T-helper 2 cell treated with Interferon-gamma antibody and Interleukin-4, amounts not matched to agents 5 μg/mL and 100 μg/mL, for 36 hours (primary cell): ENCODE results near the gene COL4A3.

Experiments used
- DNase-seq: peaks from one replicate; pipeline ENCODE4 v3.0.0; 2021; ENCODE audit warnings: low spot score
- H3K27ac Mint-ChIP-seq: one replicate; pipeline ENCODE4 v1.8.0; 2021; ENCODE audit warnings: mild to moderate bottlenecking, mixed read lengths
- H3K27me3 Mint-ChIP-seq: one replicate; pipeline ENCODE4 v1.8.0; 2021; ENCODE audit warnings: low read depth, mixed read lengths
- H3K36me3 Mint-ChIP-seq: one replicate; pipeline ENCODE4 v1.8.0; 2021; ENCODE audit warnings: low read depth, mixed read lengths
- H3K4me1 Mint-ChIP-seq: one replicate; pipeline ENCODE4 v1.8.0; 2021; ENCODE audit warnings: low read depth, mixed read lengths
- H3K4me3 Mint-ChIP-seq: one replicate; pipeline ENCODE4 v1.8.0; 2022; ENCODE audit warnings: mild to moderate bottlenecking, moderate library complexity, mixed read lengths
- H3K9me3 Mint-ChIP-seq: one replicate; pipeline ENCODE4 v1.8.0; 2021; ENCODE audit warnings: mixed read lengths

The COL4A3 gene

DNA sequence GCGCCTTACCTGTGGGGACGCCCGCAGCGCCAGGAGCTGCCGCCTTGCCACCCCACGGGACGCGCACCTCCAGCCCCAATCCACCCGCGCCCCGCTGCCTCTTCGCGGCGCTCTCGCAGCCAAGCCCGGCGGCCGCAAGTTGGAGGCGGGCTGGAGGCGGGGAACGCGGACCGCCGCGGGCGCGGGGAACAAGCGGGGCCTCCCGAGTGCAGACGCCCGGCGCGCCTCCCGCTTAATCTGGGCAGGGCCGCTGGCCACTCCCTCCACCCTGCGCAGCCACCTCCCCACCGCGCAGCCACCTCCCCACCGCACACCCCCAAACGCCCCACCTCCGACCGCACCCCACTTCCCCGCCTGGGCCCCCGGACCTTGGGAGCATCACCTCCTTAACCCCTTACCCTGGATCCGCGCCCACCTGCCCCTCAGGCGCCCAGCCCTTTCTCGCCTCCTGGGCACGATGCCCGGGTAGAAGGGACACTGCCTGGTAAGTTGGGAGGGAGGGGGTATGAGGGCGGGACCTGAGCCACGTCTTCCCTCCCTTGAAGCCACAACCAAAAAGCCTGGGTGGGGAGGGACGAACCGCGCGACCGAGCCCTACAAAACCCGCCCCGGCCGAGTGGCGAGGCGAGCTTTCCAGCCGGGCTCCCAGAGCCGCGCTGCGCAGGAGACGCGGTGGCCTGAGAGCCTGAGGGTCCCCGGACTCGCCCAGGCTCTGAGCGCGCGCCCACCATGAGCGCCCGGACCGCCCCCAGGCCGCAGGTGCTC lies at the start of gene COL4A3, which contains the start of gene COL4A4:
TSS of gene COL4A3 (plus strand) at position 627 of the 765 bp plus-strand sequence. CDS start at position 730, 103 bp downstream.
TSS of gene COL4A4 (minus strand) at position 208 of the 765 bp plus-strand sequence. CDS start 16,722 bp downstream, outside the sequence.
- Mint-ChIP-seq H3K27me3 (peaks cover 69% of the 10 kb centered on the region), H3K4me1 (peaks cover 4% of the 10 kb centered on the region), H3K4me3 (peak within 1 kb of the TSS; percentile 71)

DNA sequence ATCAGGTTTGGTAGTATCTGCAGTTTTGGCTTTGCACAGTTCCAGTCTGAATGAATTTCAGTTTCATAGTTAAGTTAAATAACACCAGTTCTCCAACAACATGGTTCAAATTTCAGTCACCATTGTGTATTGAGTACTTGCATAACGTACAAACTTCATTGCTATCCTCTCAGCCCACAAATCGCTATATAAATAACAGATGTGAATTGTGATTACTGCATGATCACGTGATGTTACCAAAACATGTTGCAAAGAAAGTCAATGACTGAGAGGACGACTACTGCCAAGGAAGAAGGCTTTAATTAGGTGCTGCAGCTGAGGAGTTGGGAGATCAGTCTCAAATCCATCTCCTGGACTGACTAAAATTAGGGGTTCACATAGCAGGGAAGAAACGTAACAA lies 48.7 kb upstream of the COL4A3 start:
- H3K9me3 Mint-ChIP-seq: no peaks in the 10 kb centered on the region
- H3K27me3 Mint-ChIP-seq: peaks cover 14% of the 10 kb centered on the region
- no peak overlapping the region for H3K27ac Mint-ChIP-seq
- no peak for DNase-seq
- no peaks in the 10 kb centered on the region for H3K36me3 Mint-ChIP-seq
- H3K4me3 Mint-ChIP-seq: no peak overlapping the region
- H3K4me1 Mint-ChIP-seq: no peaks in the 10 kb centered on the region

More for the DNA sequence above, at the start of gene COL4A3, which contains the start of gene COL4A4:
- Mint-ChIP-seq H3K27ac (no peak within 1 kb of the TSS), H3K36me3 (no peaks in the 10 kb centered on the region), H3K9me3 (no peaks in the 10 kb centered on the region)
- DNase-seq: no peak

DNA sequence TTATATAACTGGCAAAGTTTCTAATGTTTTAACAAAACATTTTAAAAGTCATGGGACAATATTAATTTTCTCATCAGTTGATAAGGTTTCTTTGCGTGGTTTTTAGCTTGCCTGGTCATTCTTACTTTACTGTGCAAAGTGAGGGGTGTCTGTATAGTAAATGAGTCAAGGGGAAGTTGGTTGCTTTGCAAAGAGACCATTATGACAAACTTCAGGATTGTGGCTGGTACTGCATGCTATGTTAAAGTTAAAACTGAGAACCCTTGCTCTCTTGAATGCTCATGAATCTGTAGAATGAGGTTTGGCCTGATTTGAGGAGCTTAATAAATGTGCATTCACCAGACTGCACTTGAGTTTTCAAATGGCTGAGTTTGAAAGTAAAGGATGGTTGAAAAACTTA lies 47.4 kb upstream of the COL4A3 start:
- no peaks in the 10 kb centered on the region for H3K4me1 Mint-ChIP-seq
- peaks cover 14% of the 10 kb centered on the region for H3K27me3 Mint-ChIP-seq
- H3K36me3 Mint-ChIP-seq: no peaks in the 10 kb centered on the region
- no peak overlapping the region for H3K27ac Mint-ChIP-seq
- no peak for DNase-seq
- no peak overlapping the region for H3K4me3 Mint-ChIP-seq
- H3K9me3 Mint-ChIP-seq: no peaks in the 10 kb centered on the region

DNA sequence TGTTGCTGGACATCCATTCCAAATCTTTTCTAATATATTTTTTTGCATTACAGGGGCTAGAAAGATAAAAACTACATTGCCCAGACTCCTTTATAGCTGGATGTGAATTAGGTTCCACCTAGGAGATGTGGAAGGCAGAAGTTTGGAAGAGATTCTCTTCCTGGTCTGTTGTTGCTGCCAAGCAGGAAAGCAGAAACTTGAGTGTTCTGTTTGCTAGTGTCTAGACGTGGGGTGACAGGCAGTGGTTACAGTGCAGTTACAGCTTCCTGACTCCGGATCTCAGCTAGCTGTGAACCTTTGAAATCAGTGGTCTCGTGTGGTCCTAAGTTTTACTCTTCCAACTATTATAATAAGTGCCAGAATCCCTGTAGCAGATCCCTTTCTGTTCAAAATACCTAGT lies 46.6 kb upstream of the COL4A3 start:
- Mint-ChIP-seq H3K4me1 (no peaks in the 10 kb centered on the region), H3K27me3 (peaks cover 14% of the 10 kb centered on the region), H3K4me3 (no peak overlapping the region), H3K9me3 (no peaks in the 10 kb centered on the region), H3K36me3 (no peaks in the 10 kb centered on the region), H3K27ac (no peak overlapping the region)
- DNase-seq: no peak

DNA sequence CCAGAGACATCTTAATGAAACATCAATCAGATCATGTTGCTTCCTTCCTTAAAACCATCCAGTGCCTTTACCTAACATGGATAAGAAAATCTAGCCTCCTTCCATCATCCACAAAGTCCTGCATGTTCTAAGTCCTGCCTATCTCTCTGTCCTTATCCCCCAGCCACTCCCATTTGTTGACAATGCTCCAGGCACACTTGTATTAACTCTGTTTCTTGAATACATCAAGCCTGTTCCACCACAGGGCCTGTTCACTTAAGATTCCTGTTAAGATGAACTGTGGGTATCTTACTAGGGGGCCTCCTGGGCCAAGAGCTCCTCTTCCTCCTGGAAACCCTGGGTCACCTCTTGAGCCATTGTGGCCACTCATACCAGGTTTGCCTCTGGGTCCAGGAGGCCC lies 46.1 kb upstream of the COL4A3 start:
- Mint-ChIP-seq H3K9me3 (no peaks in the 10 kb centered on the region), H3K4me1 (no peaks in the 10 kb centered on the region), H3K27me3 (peaks cover 14% of the 10 kb centered on the region), H3K27ac (no peak overlapping the region), H3K36me3 (no peaks in the 10 kb centered on the region), H3K4me3 (no peak overlapping the region)
- DNase-seq: no peak

DNA sequence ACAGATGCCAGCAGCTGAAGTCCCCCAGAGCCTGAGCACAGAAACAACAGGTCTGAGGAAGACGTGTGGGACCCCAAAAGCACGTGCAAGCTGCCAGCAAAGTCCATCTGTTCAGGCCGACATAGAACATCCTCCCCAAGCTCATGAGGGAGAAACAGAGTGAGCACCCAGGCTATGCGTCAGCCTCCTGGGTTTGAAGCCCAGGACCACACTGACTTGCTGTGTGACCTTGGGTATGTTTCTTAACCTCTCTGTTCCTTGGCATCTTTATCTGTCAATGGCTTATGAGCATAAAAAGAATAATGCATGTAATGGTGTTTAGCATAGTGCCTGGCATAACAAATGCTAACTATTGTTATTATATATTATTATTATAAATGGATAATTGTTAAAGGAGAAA lies 40.7 kb upstream of the COL4A3 start:
- no peak overlapping the region for H3K27ac Mint-ChIP-seq
- no peaks in the 10 kb centered on the region for H3K36me3 Mint-ChIP-seq
- H3K4me1 Mint-ChIP-seq: no peaks in the 10 kb centered on the region
- H3K4me3 Mint-ChIP-seq: no peak overlapping the region
- peaks cover 10% of the 10 kb centered on the region for H3K27me3 Mint-ChIP-seq
- H3K9me3 Mint-ChIP-seq: no peaks in the 10 kb centered on the region
- no peak for DNase-seq

DNA sequence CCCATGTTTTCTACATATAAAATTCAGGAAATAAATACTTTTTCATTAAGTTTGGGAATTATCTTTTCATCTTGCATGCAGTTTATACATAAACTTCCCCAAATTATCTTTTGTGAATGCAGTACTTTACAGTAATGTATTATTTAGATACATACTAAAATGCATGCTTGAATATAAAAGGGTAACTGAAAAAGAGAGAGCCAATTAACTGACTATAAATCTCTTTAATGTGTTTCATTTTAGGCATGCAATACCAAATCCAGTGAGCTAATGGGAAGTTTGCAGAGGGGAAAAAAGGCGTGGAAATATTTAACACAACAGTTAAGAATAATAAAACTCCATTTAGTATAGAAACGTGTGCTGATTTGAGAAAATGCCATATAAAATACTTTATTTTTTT lies 39.6 kb upstream of the COL4A3 start:
- H3K27me3 Mint-ChIP-seq: peaks cover 10% of the 10 kb centered on the region
- H3K27ac Mint-ChIP-seq: no peak overlapping the region
- no peaks in the 10 kb centered on the region for H3K4me1 Mint-ChIP-seq
- H3K36me3 Mint-ChIP-seq: no peaks in the 10 kb centered on the region
- H3K9me3 Mint-ChIP-seq: no peaks in the 10 kb centered on the region
- H3K4me3 Mint-ChIP-seq: no peak overlapping the region
- no peak for DNase-seq

DNA sequence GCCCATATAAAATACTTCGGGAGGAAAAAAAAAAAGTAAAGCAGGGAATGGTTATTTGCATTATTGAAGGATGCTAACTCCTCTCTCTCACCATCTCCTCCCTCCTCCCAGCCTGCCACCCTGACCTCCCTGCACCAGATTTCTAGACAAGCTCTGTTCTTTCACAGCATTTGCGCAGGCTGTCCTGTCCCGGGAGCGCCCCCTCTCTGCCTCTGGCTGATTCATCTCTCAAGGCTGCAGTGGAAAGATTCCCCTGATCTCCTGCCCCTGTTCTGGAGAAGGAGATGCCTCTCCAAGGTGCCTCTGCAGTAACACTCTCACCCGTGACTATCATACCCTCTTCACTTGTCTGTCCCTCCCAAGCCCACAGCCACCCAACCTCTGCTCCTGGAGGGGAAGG lies 38.9 kb upstream of the COL4A3 start:
- H3K9me3 Mint-ChIP-seq: no peaks in the 10 kb centered on the region
- H3K4me1 Mint-ChIP-seq: no peaks in the 10 kb centered on the region
- H3K27me3 Mint-ChIP-seq: peaks cover 12% of the 10 kb centered on the region
- no peaks in the 10 kb centered on the region for H3K36me3 Mint-ChIP-seq
- no peak for DNase-seq
- no peak overlapping the region for H3K27ac Mint-ChIP-seq
- no peak overlapping the region for H3K4me3 Mint-ChIP-seq

DNA sequence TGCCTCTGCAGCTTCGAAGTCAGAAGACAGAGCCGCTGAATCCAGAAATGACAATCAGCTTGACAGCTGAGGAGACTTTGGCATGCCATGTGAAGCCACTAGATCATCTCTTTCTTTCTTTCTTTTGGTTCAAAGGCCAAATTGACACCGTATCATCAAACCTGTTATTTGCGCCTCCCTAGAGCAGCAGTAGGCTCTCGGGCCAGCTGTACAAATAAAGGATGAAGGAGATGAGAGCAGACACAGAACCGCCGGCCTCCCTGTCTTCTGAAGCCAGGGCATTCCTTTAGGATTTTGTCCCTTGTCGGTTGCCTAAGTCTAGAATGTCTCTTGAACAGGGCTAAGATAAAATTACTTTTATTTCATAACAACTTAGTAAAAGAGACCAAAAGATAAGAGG lies 37.2 kb upstream of the COL4A3 start:
- Mint-ChIP-seq H3K36me3 (no peaks in the 10 kb centered on the region), H3K9me3 (no peaks in the 10 kb centered on the region), H3K27me3 (peaks cover 12% of the 10 kb centered on the region), H3K4me1 (no peaks in the 10 kb centered on the region), H3K4me3 (no peak overlapping the region), H3K27ac (no peak overlapping the region)
- DNase-seq: no peak

DNA sequence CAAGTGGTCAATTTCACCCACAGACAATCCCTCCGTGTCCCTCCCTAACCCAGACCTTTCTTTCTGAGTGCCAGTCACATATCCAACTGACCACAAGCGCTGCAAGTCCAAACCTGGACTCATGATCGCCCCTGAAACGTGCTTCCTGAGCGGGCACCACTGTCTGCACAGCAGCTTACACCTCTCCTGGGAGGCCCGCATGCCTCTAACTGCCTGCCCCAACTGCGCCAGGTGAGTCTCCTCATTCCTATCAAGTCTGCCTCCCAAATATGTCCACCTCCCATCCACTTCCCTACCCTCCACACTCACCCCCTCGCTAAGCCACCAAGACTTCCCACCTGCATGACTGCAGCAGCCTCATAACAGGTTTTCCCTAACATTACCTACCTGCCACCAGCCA lies 33.8 kb upstream of the COL4A3 start:
- H3K27ac Mint-ChIP-seq: no peak overlapping the region
- H3K27me3 Mint-ChIP-seq: peaks cover 12% of the 10 kb centered on the region
- H3K36me3 Mint-ChIP-seq: no peaks in the 10 kb centered on the region
- no peaks in the 10 kb centered on the region for H3K4me1 Mint-ChIP-seq
- H3K9me3 Mint-ChIP-seq: no peaks in the 10 kb centered on the region
- no peak overlapping the region for H3K4me3 Mint-ChIP-seq
- DNase-seq: no peak

DNA sequence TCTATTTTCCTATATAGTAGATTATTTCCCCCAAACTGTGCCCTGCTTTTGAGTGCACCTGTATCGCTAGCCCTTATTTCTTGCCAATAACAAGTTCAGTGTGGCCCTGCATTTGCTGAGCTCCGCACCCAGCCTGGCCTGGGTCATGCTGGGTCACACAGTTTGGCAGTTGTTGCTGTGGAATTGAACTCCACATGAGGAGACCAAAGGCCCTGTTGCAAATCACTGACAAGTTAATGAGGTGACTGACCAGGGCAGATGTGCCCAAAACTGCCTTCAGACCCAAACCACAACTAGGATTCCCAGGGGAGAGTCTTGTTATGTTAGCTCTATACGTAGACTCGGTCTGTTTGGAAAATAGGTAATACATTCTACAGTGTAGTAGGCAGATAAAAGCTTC lies 31.4 kb upstream of the COL4A3 start:
- no peaks in the 10 kb centered on the region for H3K9me3 Mint-ChIP-seq
- H3K4me1 Mint-ChIP-seq: no peaks in the 10 kb centered on the region
- H3K27me3 Mint-ChIP-seq: peaks cover 10% of the 10 kb centered on the region
- H3K27ac Mint-ChIP-seq: no peak overlapping the region
- DNase-seq: no peak
- no peaks in the 10 kb centered on the region for H3K36me3 Mint-ChIP-seq
- H3K4me3 Mint-ChIP-seq: no peak overlapping the region

DNA sequence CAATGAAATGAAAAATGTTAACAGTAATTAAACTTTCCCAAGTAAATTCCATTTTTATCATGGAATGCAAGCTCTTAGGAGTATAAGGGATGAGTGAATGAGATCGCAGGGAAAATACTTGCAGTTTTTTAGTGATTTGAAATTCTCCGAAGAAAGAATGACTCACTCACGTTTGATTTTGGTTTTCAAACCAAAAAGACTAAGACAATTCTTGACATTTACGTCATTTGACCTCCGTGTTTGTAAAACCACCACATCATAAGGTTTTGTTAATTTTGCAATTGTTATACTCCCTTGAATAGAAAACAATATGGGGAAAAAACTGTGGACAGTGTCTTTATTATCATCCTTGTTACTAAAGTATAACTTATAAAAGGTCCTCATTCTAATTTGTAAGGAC lies 29.8 kb upstream of the COL4A3 start:
- H3K36me3 Mint-ChIP-seq: no peaks in the 10 kb centered on the region
- H3K4me1 Mint-ChIP-seq: no peaks in the 10 kb centered on the region
- no peak overlapping the region for H3K27ac Mint-ChIP-seq
- H3K9me3 Mint-ChIP-seq: no peaks in the 10 kb centered on the region
- DNase-seq: no peak
- H3K4me3 Mint-ChIP-seq: no peak overlapping the region
- peaks cover 5% of the 10 kb centered on the region for H3K27me3 Mint-ChIP-seq

DNA sequence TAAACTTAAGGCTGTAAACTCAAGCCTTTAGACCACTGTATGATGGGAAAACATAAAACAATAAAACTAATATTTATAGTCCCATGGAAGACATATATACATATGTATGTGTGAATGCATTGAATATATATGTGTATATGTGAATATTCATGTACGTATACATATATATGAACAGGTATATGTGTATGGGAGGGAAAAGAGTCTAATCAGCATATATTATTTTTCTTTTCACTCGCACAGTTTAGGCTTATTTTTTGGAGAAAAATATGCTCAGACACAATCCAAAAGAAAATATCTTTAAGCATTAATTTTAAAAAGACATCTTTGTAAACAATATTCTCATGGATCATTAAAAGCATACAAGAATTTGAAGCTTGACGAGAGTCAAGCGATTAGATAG lies 23.1 kb upstream of the COL4A3 start:
- H3K9me3 Mint-ChIP-seq: no peaks in the 10 kb centered on the region
- no peaks in the 10 kb centered on the region for H3K4me1 Mint-ChIP-seq
- H3K4me3 Mint-ChIP-seq: no peak overlapping the region
- peaks cover 3% of the 10 kb centered on the region for H3K27me3 Mint-ChIP-seq
- no peak overlapping the region for H3K27ac Mint-ChIP-seq
- no peaks in the 10 kb centered on the region for H3K36me3 Mint-ChIP-seq
- no peak for DNase-seq

DNA sequence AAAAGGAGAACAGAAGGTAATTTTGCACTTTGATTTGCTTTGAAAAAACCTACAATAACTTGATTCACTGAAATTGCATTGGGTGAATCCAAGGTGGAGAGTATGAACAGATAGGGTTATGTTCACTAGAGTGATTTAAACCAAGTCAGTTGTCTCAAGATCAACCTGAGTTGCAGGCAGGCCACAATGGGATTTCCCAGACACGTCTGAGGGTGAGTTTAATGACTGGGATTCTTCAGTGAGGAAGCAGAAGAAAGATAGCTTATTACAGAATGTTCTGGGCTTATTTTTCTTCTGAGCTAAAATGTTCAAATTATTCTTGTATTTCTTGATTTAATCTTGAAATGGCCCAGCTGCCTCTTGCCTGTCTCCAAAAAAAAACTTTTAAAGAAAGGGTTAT lies 20.5 kb upstream of the COL4A3 start:
- Mint-ChIP-seq H3K4me1 (no peaks in the 10 kb centered on the region), H3K4me3 (no peak overlapping the region), H3K27ac (no peak overlapping the region), H3K36me3 (no peaks in the 10 kb centered on the region), H3K9me3 (no peaks in the 10 kb centered on the region), H3K27me3 (peaks cover 3% of the 10 kb centered on the region)
- DNase-seq: no peak

DNA sequence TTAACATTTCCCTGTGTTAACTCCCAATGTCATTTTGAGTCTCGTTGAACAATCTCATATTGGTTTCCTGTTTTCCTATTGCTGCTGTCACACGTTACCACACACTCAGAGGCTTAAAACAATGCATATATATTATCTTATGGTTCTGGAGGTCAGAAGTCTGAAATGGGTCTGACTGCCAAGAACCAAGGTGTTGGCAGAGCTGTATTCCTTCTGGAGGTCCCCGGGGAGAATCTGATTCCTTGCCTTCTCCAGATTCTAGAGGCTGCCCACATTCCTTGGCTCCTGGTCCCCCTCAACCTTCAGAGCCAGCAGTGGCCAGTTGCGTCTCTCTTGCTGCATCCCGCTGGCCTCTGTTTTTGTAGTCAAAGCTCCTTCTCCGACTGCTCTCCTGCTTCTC lies 18.0 kb upstream of the COL4A3 start:
- no peak overlapping the region for H3K27ac Mint-ChIP-seq
- no peaks in the 10 kb centered on the region for H3K4me1 Mint-ChIP-seq
- H3K4me3 Mint-ChIP-seq: no peak overlapping the region
- H3K9me3 Mint-ChIP-seq: no peaks in the 10 kb centered on the region
- peaks cover 3% of the 10 kb centered on the region for H3K27me3 Mint-ChIP-seq
- no peak for DNase-seq
- no peaks in the 10 kb centered on the region for H3K36me3 Mint-ChIP-seq
